ENCODE measurements around the gene COL11A2.

Gene COL11A2

DNA sequence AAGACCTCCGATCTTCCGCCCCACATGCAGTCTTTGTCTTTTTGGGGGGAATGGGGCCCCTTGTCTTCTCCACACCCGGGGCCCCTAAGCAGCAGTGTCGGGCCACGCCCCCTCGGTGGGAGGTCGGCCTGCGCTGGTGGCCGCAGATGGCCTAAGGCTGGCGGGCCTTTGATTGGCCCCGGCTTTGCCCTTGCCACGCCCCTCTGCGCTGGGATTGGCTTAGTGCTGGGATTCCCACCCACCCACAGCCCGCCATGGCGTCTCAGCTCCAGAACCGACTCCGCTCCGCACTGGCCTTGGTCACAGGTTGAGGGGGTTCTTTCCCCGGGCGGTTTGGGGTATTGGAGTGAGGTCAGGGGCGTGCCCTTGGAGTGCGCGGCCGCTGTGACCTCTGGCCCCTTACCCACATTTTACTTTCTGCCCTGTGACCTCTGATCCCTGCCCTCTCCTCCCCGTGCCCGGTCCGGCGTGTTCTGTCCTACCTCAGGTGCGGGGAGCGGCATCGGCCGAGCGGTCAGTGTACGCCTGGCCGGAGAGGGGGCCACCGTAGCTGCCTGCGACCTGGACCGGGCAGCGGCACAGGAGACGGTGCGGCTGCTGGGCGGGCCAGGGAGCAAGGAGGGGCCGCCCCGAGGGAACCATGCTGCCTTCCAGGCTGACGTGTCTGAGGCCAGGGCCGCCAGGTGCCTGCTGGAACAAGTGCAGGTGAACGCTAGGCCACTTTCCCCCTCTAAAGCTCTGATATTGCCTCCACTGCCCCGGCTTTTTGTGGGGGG lies 12.3 kb upstream of the COL11A2 start, which contains the start of gene HSD17B8:
HSD17B8 (plus strand) TSS at position 241 of the 776 bp plus-strand sequence; CDS start at position 255, 14 bp downstream.
- H3K4me2 ChIP-seq (ENCODE audit: low read depth, low read length, poor library complexity, severe bottlenecking): peak within 1 kb of the TSS; percentile 71
- peak within 1 kb of the TSS; percentile 78 for H3K9ac ChIP-seq (ENCODE audit: low read length)
- no peaks in the 10 kb centered on the region for H4K20me1 ChIP-seq (ENCODE audit: low read depth, low read length)
- peak within 1 kb of the TSS; percentile 71 for H3K4me3 ChIP-seq (ENCODE audit: insufficient read depth, low read length, poor library complexity, severe bottlenecking)
- H3K36me3 ChIP-seq (ENCODE audit: low read length): 0 out of 2 replicates have a peak, but pooled peaks cover 3% of the 10 kb centered on the region
- no peaks in the 10 kb centered on the region for H3K27me3 ChIP-seq (ENCODE audit: low read length)
- H2AFZ ChIP-seq (ENCODE audit: low read depth, low read length, severe bottlenecking): peak within 1 kb of the TSS; percentile 73
- no peaks in the 10 kb centered on the region for H3K9me3 ChIP-seq (ENCODE audit: insufficient read depth, low read length)
- peaks cover 32% of the 10 kb centered on the region for H3F3A ChIP-seq (ENCODE audit: insufficient read depth)
- peaks cover 23% of the 10 kb centered on the region for H3K79me2 ChIP-seq (ENCODE audit: insufficient read depth, low read length)
- H3K9me2 ChIP-seq (replicated peaks; ENCODE audit: insufficient read depth, low read length): no peaks in the 10 kb centered on the region
- no peak for TF ChIP-seq EZH2phosphoT487 (conservative IDR thresholded peaks at IDR 0.05; ENCODE audit: low read length)
- TF ChIP-seq, protein P1, sequence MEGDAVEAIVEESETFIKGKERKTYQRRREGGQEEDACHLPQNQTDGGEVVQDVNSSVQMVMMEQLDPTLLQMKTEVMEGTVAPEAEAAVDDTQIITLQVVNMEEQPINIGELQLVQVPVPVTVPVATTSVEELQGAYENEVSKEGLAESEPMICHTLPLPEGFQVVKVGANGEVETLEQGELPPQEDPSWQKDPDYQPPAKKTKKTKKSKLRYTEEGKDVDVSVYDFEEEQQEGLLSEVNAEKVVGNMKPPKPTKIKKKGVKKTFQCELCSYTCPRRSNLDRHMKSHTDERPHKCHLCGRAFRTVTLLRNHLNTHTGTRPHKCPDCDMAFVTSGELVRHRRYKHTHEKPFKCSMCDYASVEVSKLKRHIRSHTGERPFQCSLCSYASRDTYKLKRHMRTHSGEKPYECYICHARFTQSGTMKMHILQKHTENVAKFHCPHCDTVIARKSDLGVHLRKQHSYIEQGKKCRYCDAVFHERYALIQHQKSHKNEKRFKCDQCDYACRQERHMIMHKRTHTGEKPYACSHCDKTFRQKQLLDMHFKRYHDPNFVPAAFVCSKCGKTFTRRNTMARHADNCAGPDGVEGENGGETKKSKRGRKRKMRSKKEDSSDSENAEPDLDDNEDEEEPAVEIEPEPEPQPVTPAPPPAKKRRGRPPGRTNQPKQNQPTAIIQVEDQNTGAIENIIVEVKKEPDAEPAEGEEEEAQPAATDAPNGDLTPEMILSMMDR (IDR thresholded peaks at IDR 0.05; ENCODE audit: insufficient read depth, low read length, poor library complexity, severe bottlenecking): no peak
- peak within 1 kb of the TSS; percentile 30; the same call in 1 of the 2 replicates for H3K27ac ChIP-seq (ENCODE audit: low read depth, low read length)

DNA sequence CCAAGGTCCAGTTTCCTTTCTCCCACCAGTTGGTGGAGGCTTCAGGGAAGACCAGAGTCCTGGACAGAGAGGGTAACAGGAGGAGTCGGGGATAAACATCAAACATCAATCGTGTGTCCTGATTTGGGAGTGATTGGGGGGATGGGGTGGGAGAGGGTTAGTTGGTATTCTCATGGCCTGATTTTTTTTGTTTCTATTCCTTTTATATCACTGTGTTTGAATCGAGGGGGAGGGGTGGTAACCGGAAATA lies 11.8 kb upstream of the COL11A2 start:
- H3K79me2 ChIP-seq (ENCODE audit: insufficient read depth, low read length): peaks cover 28% of the 10 kb centered on the region
- H4K20me1 ChIP-seq (ENCODE audit: low read depth, low read length): no peaks in the 10 kb centered on the region
- H3K4me2 ChIP-seq (ENCODE audit: low read depth, low read length, poor library complexity, severe bottlenecking): peak overlapping the region; percentile 71
- H3K36me3 ChIP-seq (ENCODE audit: low read length): 0 out of 2 replicates have a peak, but pooled peaks cover 3% of the 10 kb centered on the region
- TF ChIP-seq, protein P1 (IDR thresholded peaks at IDR 0.05; ENCODE audit: insufficient read depth, low read length, poor library complexity, severe bottlenecking): no peak
- TF ChIP-seq EZH2phosphoT487 (conservative IDR thresholded peaks at IDR 0.05; ENCODE audit: low read length): no peak
- H3K27me3 ChIP-seq (ENCODE audit: low read length): no peaks in the 10 kb centered on the region
- H3K9ac ChIP-seq (ENCODE audit: low read length): peak overlapping the region; percentile 3; the same call in 1 of the 2 replicates
- H3F3A ChIP-seq (ENCODE audit: insufficient read depth): peaks cover 34% of the 10 kb centered on the region
- H3K27ac ChIP-seq (ENCODE audit: low read depth, low read length): peak overlapping the region; percentile 10; the same call in 1 of the 2 replicates
- peak overlapping the region; percentile 8 for H3K4me3 ChIP-seq (ENCODE audit: insufficient read depth, low read length, poor library complexity, severe bottlenecking)
- no peaks in the 10 kb centered on the region for H3K9me3 ChIP-seq (ENCODE audit: insufficient read depth, low read length)
- no peak overlapping the region for H2AFZ ChIP-seq (ENCODE audit: low read depth, low read length, severe bottlenecking)
- H3K9me2 ChIP-seq (replicated peaks; ENCODE audit: insufficient read depth, low read length): no peaks in the 10 kb centered on the region

DNA sequence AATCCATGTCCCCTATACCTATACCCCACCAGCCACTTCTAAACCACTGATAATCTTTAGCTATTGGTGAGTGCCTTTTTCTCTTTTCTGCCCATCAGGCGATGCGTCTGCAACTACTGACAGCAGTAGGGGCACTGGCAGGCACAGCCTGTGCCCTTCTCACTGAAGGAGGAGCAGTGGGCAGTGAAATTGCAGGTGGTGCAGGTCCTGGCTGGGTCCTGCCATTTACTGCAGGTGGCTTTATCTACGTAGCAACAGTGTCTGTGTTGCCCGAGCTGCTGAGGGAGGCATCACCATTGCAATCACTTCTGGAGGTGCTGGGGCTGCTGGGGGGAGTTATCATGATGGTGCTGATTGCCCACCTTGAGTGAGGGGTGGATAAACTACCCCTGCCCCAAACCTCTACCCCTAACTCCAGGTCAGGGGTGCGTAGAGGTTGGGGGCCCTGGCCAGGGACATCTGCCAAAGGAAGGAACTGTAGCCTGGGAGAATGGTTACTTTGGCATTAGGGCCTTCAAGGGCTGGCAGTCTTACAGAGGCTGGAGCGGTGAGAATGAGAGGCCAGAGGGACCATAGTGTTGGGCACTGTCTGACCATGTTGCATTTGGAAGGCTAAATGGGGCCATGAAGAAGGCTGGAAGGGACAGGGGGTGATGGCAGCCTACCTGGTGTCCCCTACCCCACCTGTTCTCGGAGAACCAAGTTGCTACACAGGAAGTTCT lies 11.3 kb upstream of the COL11A2 start:
- H3K9ac ChIP-seq (ENCODE audit: low read length): peak overlapping the region; percentile 3; the same call in 1 of the 2 replicates
- peak overlapping the region; percentile 8 for H3K4me3 ChIP-seq (ENCODE audit: insufficient read depth, low read length, poor library complexity, severe bottlenecking)
- peaks cover 28% of the 10 kb centered on the region for H3K79me2 ChIP-seq (ENCODE audit: insufficient read depth, low read length)
- no peak overlapping the region for H2AFZ ChIP-seq (ENCODE audit: low read depth, low read length, severe bottlenecking)
- peaks cover 32% of the 10 kb centered on the region for H3F3A ChIP-seq (ENCODE audit: insufficient read depth)
- 0 out of 2 replicates have a peak, but pooled peaks cover 3% of the 10 kb centered on the region for H3K36me3 ChIP-seq (ENCODE audit: low read length)
- H3K9me3 ChIP-seq (ENCODE audit: insufficient read depth, low read length): no peaks in the 10 kb centered on the region
- peak overlapping the region; percentile 71 for H3K4me2 ChIP-seq (ENCODE audit: low read depth, low read length, poor library complexity, severe bottlenecking)
- H3K9me2 ChIP-seq (replicated peaks; ENCODE audit: insufficient read depth, low read length): no peaks in the 10 kb centered on the region
- no peaks in the 10 kb centered on the region for H3K27me3 ChIP-seq (ENCODE audit: low read length)
- peak overlapping the region; percentile 10; the same call in 1 of the 2 replicates for H3K27ac ChIP-seq (ENCODE audit: low read depth, low read length)
- no peak for TF ChIP-seq EZH2phosphoT487 (conservative IDR thresholded peaks at IDR 0.05; ENCODE audit: low read length)
- TF ChIP-seq, protein P1 (IDR thresholded peaks at IDR 0.05; ENCODE audit: insufficient read depth, low read length, poor library complexity, severe bottlenecking): no peak
- no peaks in the 10 kb centered on the region for H4K20me1 ChIP-seq (ENCODE audit: low read depth, low read length)

All from SU-DHL-6 (cell line).